CD14-positive monocyte (primary cell): ENCODE results near the gene ELAPOR2. TPM values are rescaled to one million over a fixed set of nuclear protein-coding genes. Genes with fewer than 3 reads are reported as not detected.
A peak's percentile ranks its signal among the peaks of the same experiment; 100 is the strongest.

Experiments
- DNase-seq, 3 donors: peaks; one replicate each; pipeline ENCODE4 v3.0.0-alpha.2; 2011 to 2022
- H2AFZ ChIP-seq: 2 replicates; pipeline ENCODE4 v1.6.0; 2012; ENCODE audit warnings: mild to moderate bottlenecking, low read depth, low read length, inconsistent platforms; ENCODE audit not compliant: insufficient read depth, poor library complexity, severe bottlenecking
- H3K27ac ChIP-seq, 2 donors: 1 replicate in 1 of 2; 2 replicates in 1 of 2; pipeline ENCODE4 v1.5.1; 2012 to 2013; ENCODE audit warnings: low read length in 2 of 2, control low read depth in 1 of 2, inconsistent platforms in 1 of 2, low read depth in 1 of 2, mild to moderate bottlenecking in 1 of 2
- H3K27me3 ChIP-seq, 2 donors: one replicate each; pipeline versions ENCODE4 v1.6.0 to v1.6.1; 2011 to 2013; ENCODE audit warnings: low read length in 2 of 2; ENCODE audit not compliant: control insufficient read depth in 2 of 2, insufficient read depth in 2 of 2
- H3K36me3 ChIP-seq, 2 donors: replicated peaks in 1 of 2; 1 replicate in 1 of 2; 2 replicates in 1 of 2; pipeline versions ENCODE4 v1.5.1 to v1.6.1; 2012 to 2013; ENCODE audit warnings: low read length in 2 of 2, control low read depth in 1 of 2, inconsistent platforms in 1 of 2, mild to moderate bottlenecking in 1 of 2; ENCODE audit not compliant: insufficient read depth in 2 of 2, control insufficient read depth in 1 of 2
- H3K4me1 ChIP-seq, 2 donors: 1 replicate in 1 of 2; 2 replicates in 1 of 2; pipeline versions ENCODE4 v1.5.1 to v1.6.1; 2012 to 2013; ENCODE audit warnings: low read length in 2 of 2, control low read depth in 1 of 2, inconsistent platforms in 1 of 2, mild to moderate bottlenecking in 1 of 2, moderate library complexity in 1 of 2; ENCODE audit not compliant: insufficient read depth in 2 of 2, control insufficient read depth in 1 of 2
- H3K4me2 ChIP-seq: replicated peaks from 2 replicates; pipeline ENCODE3; 2012; ENCODE audit warnings: low read length, moderate library complexity, mild to moderate bottlenecking; ENCODE audit not compliant: poor library complexity, severe bottlenecking; ENCODE audit errors: extremely low read depth
- H3K4me3 ChIP-seq, 3 experiments: fragments of 200-600 bp in 1 of 3; sonication (generic) in 1 of 3; replicated peaks in 1 of 3; 1 replicate in 2 of 3; 2 replicates in 1 of 3; pipeline ENCODE4 v1.5.1; 2011 to 2013; ENCODE audit warnings: low read length in 3 of 3, mild to moderate bottlenecking in 3 of 3, control low read depth in 2 of 3, low read depth in 2 of 3, inconsistent platforms in 1 of 3, moderate library complexity in 1 of 3
- H3K79me2 ChIP-seq: 2 replicates; pipeline ENCODE4 v1.6.0; 2012; ENCODE audit warnings: mild to moderate bottlenecking, control low read depth, inconsistent platforms, low read length, moderate library complexity; ENCODE audit not compliant: insufficient read depth
- H3K9ac ChIP-seq: 2 replicates; pipeline ENCODE4 v1.6.0; 2017; ENCODE audit warnings: low read length, mild to moderate bottlenecking; ENCODE audit not compliant: insufficient read depth, poor library complexity, severe bottlenecking
- H3K9me3 ChIP-seq, 2 donors: replicated peaks in 1 of 2; 1 replicate in 1 of 2; 2 replicates in 1 of 2; pipeline versions ENCODE4 v1.5.1 to v1.6.1; 2012 to 2013; ENCODE audit warnings: low read length in 2 of 2, control low read depth in 1 of 2; ENCODE audit not compliant: control insufficient read depth in 1 of 2, insufficient read depth in 1 of 2
- H4K20me1 ChIP-seq: 2 replicates; pipeline ENCODE4 v1.6.0; 2012; ENCODE audit warnings: mild to moderate bottlenecking, low read length, control low read depth, moderate library complexity; ENCODE audit not compliant: insufficient read depth
- H3K27ac Mint-ChIP-seq, 7 donors: one replicate each; pipeline ENCODE4 v1.8.0; 2020; ENCODE audit warnings: mild to moderate bottlenecking in 7 of 7, mixed read lengths in 7 of 7, moderate library complexity in 6 of 7, inconsistent platforms in 2 of 7
- H3K27me3 Mint-ChIP-seq, 3 donors: one replicate each; pipeline ENCODE4 v1.8.0; 2021 to 2022; ENCODE audit warnings: low read depth in 3 of 3, mild to moderate bottlenecking in 3 of 3, mixed read lengths in 3 of 3, moderate library complexity in 3 of 3, inconsistent platforms in 1 of 3
- H3K36me3 Mint-ChIP-seq, 2 donors: one replicate each; pipeline ENCODE4 v1.8.0; 2020; ENCODE audit warnings: mixed read lengths in 2 of 2, inconsistent platforms in 1 of 2, mild to moderate bottlenecking in 1 of 2
- H3K4me1 Mint-ChIP-seq: one replicate; pipeline ENCODE4 v1.8.0; 2020; ENCODE audit warnings: mild to moderate bottlenecking, mixed read lengths
- H3K4me3 Mint-ChIP-seq, 2 donors: one replicate each; pipeline ENCODE4 v1.8.0; 2020; ENCODE audit warnings: mild to moderate bottlenecking in 2 of 2, mixed read lengths in 2 of 2, moderate library complexity in 1 of 2
- H3K9me3 Mint-ChIP-seq, 7 donors: one replicate each; pipeline ENCODE4 v1.8.0; 2020 to 2022; ENCODE audit warnings: mixed read lengths in 7 of 7, mild to moderate bottlenecking in 6 of 7, moderate library complexity in 6 of 7, inconsistent platforms in 2 of 7
- WGBS: methylation state at CpG from one replicate; pipeline ENCODE4 v1.1.5; 2013; ENCODE audit warnings: missing lambda C conversion rate; ENCODE audit not compliant: insufficient coverage; 5-methylcytosine and 5-hydroxymethylcytosine counted together
- intact Hi-C, 2 donors: fragments of 100-400 bp; cut with micrococcal nuclease; formaldehyde crosslinking; loops; one replicate each; pipeline versions ENCODE4 v1.15.0 to v1.15.1; 2023
- polyA minus RNA-seq: library from RNA; depleted of rRNA, polyadenylated mRNA; stranded (reverse); fragments of >200 nt; gene quantifications from 2 replicates; pipeline ENCODE4 v1.2.3, GENCODE V29; 2012
- polyA plus RNA-seq, 3 donors: library from polyadenylated mRNA; depleted of rRNA in 1 of 3; unstranded in 2 of 3; stranded (reverse) in 1 of 3; fragments of 300-500 nt in 2 of 3; fragments of >200 nt in 1 of 3; fragmentation: Illumina TruSeq in 2 of 3; gene quantifications; 1 replicate in 2 of 3; 2 replicates in 1 of 3; pipeline ENCODE4 v1.2.3, GENCODE V29; 2012 to 2021
- total RNA-seq, 12 experiments: library from RNA in 1 of 12; stranded (reverse) in 1 of 12; fragments of 120-200 nt in 1 of 12; gene quantifications; one replicate each; pipeline ENCODE4 v1.2.4 and lab custom pipeline; 2013 to 2026; ENCODE audit warnings: mixed read lengths in 6 of 12, inconsistent platforms in 1 of 12
- TF ChIP-seq, protein P1 (sequence below): fragments of 200-600 bp; IDR thresholded peaks from one replicate; pipeline ENCODE4 v1.8.0; 2022; ENCODE audit warnings: antibody characterized with exemption, mild to moderate bottlenecking

The ELAPOR2 gene, protein sequence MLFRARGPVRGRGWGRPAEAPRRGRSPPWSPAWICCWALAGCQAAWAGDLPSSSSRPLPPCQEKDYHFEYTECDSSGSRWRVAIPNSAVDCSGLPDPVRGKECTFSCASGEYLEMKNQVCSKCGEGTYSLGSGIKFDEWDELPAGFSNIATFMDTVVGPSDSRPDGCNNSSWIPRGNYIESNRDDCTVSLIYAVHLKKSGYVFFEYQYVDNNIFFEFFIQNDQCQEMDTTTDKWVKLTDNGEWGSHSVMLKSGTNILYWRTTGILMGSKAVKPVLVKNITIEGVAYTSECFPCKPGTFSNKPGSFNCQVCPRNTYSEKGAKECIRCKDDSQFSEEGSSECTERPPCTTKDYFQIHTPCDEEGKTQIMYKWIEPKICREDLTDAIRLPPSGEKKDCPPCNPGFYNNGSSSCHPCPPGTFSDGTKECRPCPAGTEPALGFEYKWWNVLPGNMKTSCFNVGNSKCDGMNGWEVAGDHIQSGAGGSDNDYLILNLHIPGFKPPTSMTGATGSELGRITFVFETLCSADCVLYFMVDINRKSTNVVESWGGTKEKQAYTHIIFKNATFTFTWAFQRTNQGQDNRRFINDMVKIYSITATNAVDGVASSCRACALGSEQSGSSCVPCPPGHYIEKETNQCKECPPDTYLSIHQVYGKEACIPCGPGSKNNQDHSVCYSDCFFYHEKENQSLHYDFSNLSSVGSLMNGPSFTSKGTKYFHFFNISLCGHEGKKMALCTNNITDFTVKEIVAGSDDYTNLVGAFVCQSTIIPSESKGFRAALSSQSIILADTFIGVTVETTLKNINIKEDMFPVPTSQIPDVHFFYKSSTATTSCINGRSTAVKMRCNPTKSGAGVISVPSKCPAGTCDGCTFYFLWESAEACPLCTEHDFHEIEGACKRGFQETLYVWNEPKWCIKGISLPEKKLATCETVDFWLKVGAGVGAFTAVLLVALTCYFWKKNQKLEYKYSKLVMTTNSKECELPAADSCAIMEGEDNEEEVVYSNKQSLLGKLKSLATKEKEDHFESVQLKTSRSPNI
- 0.46 TPM for total RNA-seq (2013)
- polyA plus RNA-seq, result under 1 TPM in 1 of 3 donors, not detected in 2; 0.07 TPM
- polyA minus RNA-seq, result 0.16 TPM in 1 of 2 replicates, not detected in the other
- total RNA-seq (lab: John Stamatoyannopoulos, UW), result 0.33 to 6.7 (median 0.91) reads per million in 11 experiments

DNA sequence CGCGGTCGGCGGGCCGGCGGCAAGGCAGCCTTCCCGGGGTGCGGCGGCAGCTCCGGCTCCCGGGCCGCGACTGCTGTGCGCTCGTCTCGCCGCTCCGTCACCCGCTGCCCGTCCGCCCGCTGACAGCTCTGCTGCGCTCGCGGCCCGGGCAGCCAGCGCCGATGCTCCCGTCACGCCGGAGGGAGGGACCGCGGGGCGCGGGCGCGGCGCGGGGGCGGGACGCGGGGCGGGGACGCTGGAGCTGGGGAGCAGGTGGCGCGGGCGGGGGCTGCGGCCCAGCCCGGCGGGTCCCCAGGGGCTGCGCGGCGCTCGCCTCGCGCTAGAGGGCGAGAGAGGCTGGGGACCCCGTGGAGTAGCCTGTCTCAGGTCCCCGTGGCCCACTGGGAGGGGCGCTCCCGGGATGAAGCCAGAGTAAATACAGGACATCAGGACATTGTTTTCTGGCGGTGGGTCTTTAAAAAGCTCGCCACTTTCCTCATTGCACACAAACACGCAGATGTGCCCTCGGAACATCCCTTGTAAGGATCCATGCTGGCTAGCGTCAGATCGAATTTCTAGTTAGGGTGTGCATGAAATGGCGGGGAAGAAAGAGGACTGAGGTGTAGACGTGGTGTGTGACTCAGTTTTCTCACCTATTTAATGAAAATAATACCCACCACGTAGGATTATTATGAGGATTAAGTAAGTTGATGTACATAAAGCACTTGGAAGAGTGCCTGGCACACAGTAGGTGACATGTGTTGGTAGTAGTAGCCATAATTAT is at the start of gene ELAPOR2:
ELAPOR2 (minus strand) TSS at position 130 of the 763 bp plus-strand sequence. CDS start 141 bp downstream, outside the sequence.
- no peak within 1 kb of the TSS for H3K27ac ChIP-seq
- H3K4me3 ChIP-seq, result peak within 1 kb of the TSS; percentile 1 to 71 (median 5)
- H3K4me1 ChIP-seq, result peaks cover 7 to 13% of the 10 kb centered on the region in 2 donors
- TF ChIP-seq, protein P1, sequence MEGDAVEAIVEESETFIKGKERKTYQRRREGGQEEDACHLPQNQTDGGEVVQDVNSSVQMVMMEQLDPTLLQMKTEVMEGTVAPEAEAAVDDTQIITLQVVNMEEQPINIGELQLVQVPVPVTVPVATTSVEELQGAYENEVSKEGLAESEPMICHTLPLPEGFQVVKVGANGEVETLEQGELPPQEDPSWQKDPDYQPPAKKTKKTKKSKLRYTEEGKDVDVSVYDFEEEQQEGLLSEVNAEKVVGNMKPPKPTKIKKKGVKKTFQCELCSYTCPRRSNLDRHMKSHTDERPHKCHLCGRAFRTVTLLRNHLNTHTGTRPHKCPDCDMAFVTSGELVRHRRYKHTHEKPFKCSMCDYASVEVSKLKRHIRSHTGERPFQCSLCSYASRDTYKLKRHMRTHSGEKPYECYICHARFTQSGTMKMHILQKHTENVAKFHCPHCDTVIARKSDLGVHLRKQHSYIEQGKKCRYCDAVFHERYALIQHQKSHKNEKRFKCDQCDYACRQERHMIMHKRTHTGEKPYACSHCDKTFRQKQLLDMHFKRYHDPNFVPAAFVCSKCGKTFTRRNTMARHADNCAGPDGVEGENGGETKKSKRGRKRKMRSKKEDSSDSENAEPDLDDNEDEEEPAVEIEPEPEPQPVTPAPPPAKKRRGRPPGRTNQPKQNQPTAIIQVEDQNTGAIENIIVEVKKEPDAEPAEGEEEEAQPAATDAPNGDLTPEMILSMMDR, result no peak
- H3K4me2 ChIP-seq, result peak within 1 kb of the TSS; percentile 73
- H3K27ac Mint-ChIP-seq, result peak within 1 kb of the TSS in 1 of 7 donors; percentile 46
- peaks cover 16 to 23% of the 10 kb centered on the region in 2 donors for H3K27me3 ChIP-seq
- WGBS, result under 1% methylated on average over 59 of the region's 70 CpGs
- peaks cover 0 to 6% (median 0%) of the 10 kb centered on the region in 7 donors for H3K9me3 Mint-ChIP-seq
- H3K4me3 Mint-ChIP-seq, result peak within 1 kb of the TSS; percentile 76 to 89
- H4K20me1 ChIP-seq, result no peaks in the 10 kb centered on the region
- peaks cover 21 to 23% (median 21%) of the 10 kb centered on the region in 3 donors for H3K27me3 Mint-ChIP-seq
- H3K36me3 Mint-ChIP-seq, result no peaks in the 10 kb centered on the region
- H3K4me1 Mint-ChIP-seq, result peaks cover 12% of the 10 kb centered on the region
- no peaks in the 10 kb centered on the region for H3K9me3 ChIP-seq
- peak in 1 of 3 donors; percentile 12 for DNase-seq
- intact Hi-C loops, result no loop called here
- no peaks in the 10 kb centered on the region for H3K36me3 ChIP-seq
- H3K79me2 ChIP-seq, result no peaks in the 10 kb centered on the region
- peak within 1 kb of the TSS; percentile 12 for H3K9ac ChIP-seq
- H2AFZ ChIP-seq, result peak within 1 kb of the TSS; percentile 75
